GM12872 (cell line): Measurements from ENCODE around the gene ANP32B.

Experiments used
- TF ChIP-seq, protein P1 (sequence below): IDR thresholded peaks from 3 replicates; pipeline ENCODE4 v1.5.1; 2011; ENCODE audit warnings: low read depth, mild to moderate bottlenecking, low read length, moderate library complexity; ENCODE audit not compliant: insufficient read depth

ANP32B gene

DNA sequence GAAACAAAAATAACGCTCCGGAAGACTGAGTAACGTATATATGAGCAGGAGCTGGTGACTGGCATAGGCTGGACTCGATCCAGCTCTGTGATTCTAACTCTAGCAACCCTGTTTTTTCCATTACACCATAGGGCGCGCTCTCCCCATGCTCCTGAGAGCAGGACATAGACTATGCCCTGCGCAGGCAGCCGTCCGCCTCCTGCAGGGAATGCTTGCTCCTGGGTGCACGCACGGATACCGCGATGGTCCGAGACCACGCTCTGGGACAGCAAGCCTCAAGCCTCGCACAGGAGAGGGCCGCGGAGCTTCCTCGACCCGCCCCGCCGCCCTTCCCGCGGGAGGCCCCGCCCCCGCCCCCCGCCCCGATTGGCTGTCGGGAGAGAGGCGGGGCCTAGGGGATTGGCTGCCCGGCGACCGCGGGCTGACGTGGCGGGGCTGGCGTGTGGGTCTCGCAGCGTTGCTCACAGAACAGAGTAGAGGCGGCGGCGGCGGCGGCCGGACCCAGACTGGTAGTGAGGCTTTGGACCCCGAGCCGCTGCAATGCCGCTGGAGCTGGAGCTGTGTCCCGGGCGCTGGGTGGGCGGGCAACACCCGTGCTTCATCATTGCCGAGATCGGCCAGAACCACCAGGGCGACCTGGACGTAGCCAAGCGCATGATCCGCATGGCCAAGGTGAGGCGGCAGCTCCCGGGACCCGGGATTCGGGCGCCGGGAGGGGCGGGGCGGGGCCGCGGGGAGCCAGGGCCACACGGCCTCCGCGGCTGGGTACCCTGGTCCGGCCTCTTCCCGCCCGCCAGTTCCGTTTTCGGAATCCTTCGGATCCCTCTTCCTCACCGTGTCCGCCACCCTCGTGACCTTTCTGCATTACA, 73.4 kb downstream of the ANP32B start, which contains the start of gene NANS:
TSS of gene NANS (plus strand) at position 464 of the 869 bp plus-strand sequence. CDS start at position 541, 77 bp downstream.
- TF ChIP-seq, protein P1, sequence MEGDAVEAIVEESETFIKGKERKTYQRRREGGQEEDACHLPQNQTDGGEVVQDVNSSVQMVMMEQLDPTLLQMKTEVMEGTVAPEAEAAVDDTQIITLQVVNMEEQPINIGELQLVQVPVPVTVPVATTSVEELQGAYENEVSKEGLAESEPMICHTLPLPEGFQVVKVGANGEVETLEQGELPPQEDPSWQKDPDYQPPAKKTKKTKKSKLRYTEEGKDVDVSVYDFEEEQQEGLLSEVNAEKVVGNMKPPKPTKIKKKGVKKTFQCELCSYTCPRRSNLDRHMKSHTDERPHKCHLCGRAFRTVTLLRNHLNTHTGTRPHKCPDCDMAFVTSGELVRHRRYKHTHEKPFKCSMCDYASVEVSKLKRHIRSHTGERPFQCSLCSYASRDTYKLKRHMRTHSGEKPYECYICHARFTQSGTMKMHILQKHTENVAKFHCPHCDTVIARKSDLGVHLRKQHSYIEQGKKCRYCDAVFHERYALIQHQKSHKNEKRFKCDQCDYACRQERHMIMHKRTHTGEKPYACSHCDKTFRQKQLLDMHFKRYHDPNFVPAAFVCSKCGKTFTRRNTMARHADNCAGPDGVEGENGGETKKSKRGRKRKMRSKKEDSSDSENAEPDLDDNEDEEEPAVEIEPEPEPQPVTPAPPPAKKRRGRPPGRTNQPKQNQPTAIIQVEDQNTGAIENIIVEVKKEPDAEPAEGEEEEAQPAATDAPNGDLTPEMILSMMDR, result no peak

- TF ChIP-seq, protein P1, result no peak
Measured at GRCh38 chr9:98057138-98057799, 74.1 kb downstream of the ANP32B start.

- TF ChIP-seq, protein P1, result no peak
Measured at GRCh38 chr9:98062161-98062560, 79.0 kb downstream of the ANP32B start.

GRCh38 chr9:98064623-98065392, 81.7 kb downstream of the ANP32B start:
- TF ChIP-seq, protein P1, result no peak
